Endothelial cell (in vitro differentiated cells): ENCODE data around the gene EIF4G3. TPM values are rescaled to one million over a fixed set of nuclear protein-coding genes. Genes with fewer than 3 reads are reported as not detected.

Experiments
- DNase-seq: peaks from one replicate; pipeline ENCODE4 v3.0.0; 2021; ENCODE audit warnings: low spot score
- H3K27ac Mint-ChIP-seq: one replicate; pipeline ENCODE4 v1.8.0; 2021; ENCODE audit warnings: mixed read lengths, inconsistent platforms; ENCODE audit not compliant: unreplicated experiment
- H3K27me3 Mint-ChIP-seq: one replicate; pipeline ENCODE4 v1.8.0; 2021; ENCODE audit warnings: mild to moderate bottlenecking, moderate library complexity, mixed read lengths, inconsistent platforms; ENCODE audit not compliant: unreplicated experiment
- H3K36me3 Mint-ChIP-seq: one replicate; pipeline ENCODE4 v1.8.0; 2021; ENCODE audit warnings: mild to moderate bottlenecking, low read depth, mixed read lengths, inconsistent platforms; ENCODE audit not compliant: unreplicated experiment
- H3K4me1 Mint-ChIP-seq: one replicate; pipeline ENCODE4 v1.8.0; 2021; ENCODE audit warnings: mild to moderate bottlenecking, mixed read lengths, inconsistent platforms; ENCODE audit not compliant: unreplicated experiment
- H3K4me3 Mint-ChIP-seq: one replicate; pipeline ENCODE4 v1.8.0; 2021; ENCODE audit warnings: mild to moderate bottlenecking, mixed read lengths, inconsistent platforms; ENCODE audit not compliant: unreplicated experiment
- H3K9me3 Mint-ChIP-seq: one replicate; pipeline ENCODE4 v1.8.0; 2021; ENCODE audit warnings: mixed read lengths, inconsistent platforms; ENCODE audit not compliant: unreplicated experiment
- CTCF ChIP-seq: fragments of 200-600 bp; sonication (generic); IDR thresholded peaks from one replicate; pipeline ENCODE4 v1.5.0; 2021; ENCODE audit warnings: antibody characterized with exemption; ENCODE audit not compliant: unreplicated experiment
- total RNA-seq: library from RNA; stranded (reverse); fragmentation: NEBNext Ultra II Directional; extraction: Animal tissue kit (Norgen Biotek cat#: 25700); gene quantifications from one replicate; pipeline ENCODE4 v1.2.1, GENCODE V29; 2021; ENCODE audit not compliant: unreplicated experiment

EIF4G3 gene
- total RNA-seq, 1 donor from 2014 or later, result 87.6 TPM

- DNase-seq, result no peak
- H3K36me3 Mint-ChIP-seq, result peaks cover 14% of the 10 kb centered on the region
- no peak for TF ChIP-seq CTCF
- H3K9me3 Mint-ChIP-seq, result no peaks in the 10 kb centered on the region
- no peak overlapping the region for H3K4me3 Mint-ChIP-seq
- H3K4me1 Mint-ChIP-seq, result peaks cover 20% of the 10 kb centered on the region
- peak overlapping the region; percentile 9 for H3K27ac Mint-ChIP-seq
- peaks cover 2% of the 10 kb centered on the region for H3K27me3 Mint-ChIP-seq
Measured at GRCh38 chr1:21089299-21089698, 87.4 kb downstream of the EIF4G3 start.

DNA sequence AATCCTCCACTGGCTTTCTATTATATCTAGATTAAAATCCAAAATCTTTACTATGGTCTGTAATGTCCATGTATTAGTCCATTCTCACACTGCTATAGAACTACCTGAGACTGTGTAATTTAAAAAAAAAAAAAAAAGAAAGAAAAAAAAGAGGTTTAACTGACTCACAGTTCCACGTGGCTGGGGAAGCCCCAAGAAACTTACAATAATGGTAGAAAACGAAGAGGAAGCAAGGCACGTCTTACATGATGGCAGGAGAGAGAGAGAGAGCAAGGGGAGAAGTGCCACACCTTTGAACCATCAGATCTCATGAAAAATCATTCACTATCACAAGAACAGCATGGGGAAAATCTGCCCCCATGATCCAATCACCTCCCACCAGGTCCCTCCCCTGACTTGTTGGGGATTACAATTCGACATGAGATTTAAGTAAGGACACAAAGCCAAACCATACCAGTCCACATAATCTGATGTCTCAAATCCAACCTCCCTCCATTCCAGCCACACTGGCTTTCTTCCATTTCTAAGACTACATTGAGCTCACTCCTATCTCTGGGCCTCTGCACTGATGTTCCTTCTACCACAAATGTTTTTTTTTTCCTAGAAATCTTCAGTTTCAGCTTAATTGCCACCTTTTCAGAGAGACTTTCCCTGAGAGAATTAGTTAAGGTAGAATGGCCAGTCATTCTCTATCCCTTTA is 92.4 kb downstream of the EIF4G3 start:
- TF ChIP-seq CTCF, result no peak
- H3K4me1 Mint-ChIP-seq, result peaks cover 7% of the 10 kb centered on the region
- H3K27me3 Mint-ChIP-seq, result peaks cover 3% of the 10 kb centered on the region
- no peak overlapping the region for H3K4me3 Mint-ChIP-seq
- DNase-seq, result no peak
- no peaks in the 10 kb centered on the region for H3K9me3 Mint-ChIP-seq
- peaks cover 10% of the 10 kb centered on the region for H3K36me3 Mint-ChIP-seq
- no peak overlapping the region for H3K27ac Mint-ChIP-seq

DNA sequence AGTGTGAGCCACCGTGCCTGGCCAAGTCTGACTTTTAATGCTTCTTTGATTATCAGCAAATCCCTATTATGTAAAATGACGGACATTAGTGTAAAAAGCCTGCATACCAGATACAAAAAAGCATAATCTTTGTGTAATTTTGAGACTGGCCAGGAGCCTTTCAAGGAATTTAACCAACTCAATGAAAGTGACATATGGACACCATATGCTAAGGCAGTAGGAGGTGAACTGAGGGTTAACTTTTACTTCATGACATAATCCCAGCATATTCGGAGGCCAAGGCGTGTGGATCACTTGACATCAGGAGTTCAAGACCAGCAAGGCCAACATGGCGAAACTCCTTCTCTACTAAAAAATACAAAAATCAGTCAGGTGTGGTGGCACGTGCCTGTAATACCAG is 94.6 kb downstream of the EIF4G3 start:
- Mint-ChIP-seq H3K9me3 (no peaks in the 10 kb centered on the region), H3K4me3 (no peak overlapping the region), H3K27me3 (peaks cover 3% of the 10 kb centered on the region), H3K36me3 (peaks cover 10% of the 10 kb centered on the region), H3K27ac (peak overlapping the region; percentile 67), H3K4me1 (peaks cover 10% of the 10 kb centered on the region)
- no peak for TF ChIP-seq CTCF
- DNase-seq, result no peak

DNA sequence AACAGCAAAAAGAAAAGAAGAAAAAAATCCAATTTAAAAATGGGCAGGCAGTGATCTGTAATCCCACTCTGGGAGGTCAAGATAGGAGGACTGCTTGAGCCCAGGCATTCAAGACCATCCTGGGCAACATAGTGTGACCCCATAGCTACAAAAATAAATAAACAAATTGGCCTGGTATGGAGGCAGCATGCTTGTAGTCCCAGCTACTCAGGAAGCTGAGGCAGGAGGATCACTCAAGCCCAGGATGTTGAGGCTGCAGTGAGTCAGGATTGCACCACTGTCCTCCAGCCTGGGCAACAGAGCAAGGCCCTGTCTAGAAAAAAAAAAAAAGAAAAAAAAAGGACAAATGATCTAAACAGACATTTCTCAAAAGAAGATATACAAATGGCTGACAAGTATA is 99.6 kb downstream of the EIF4G3 start:
- DNase-seq, result no peak
- Mint-ChIP-seq H3K27me3 (no peaks in the 10 kb centered on the region), H3K27ac (peak overlapping the region; percentile 59), H3K4me1 (peaks cover 19% of the 10 kb centered on the region), H3K4me3 (peak overlapping the region; percentile 39), H3K9me3 (no peaks in the 10 kb centered on the region), H3K36me3 (peaks cover 3% of the 10 kb centered on the region)
- TF ChIP-seq CTCF, result no peak

DNA sequence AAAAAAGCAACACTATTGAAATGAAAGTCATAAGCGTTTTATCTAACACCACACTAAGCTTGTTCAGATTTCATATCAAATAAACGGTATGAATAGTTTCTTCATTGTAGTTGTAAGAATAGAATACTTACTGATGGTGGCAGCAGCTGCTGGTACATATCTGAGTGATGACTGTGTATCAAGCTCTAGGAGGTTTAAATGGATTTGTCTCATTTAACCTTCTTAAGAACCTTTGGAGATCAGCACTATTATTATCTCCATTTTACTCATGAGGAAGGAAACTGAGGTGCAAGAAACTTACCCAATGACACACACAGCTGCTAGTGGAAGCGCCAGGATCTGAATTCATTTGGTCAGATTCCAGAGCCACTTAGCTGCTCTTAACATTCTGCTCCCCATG is 104.0 kb downstream of the EIF4G3 start:
- Mint-ChIP-seq H3K27ac (peak overlapping the region; percentile 30), H3K9me3 (no peaks in the 10 kb centered on the region), H3K27me3 (no peaks in the 10 kb centered on the region), H3K4me1 (peaks cover 28% of the 10 kb centered on the region), H3K36me3 (peaks cover 3% of the 10 kb centered on the region), H3K4me3 (no peak overlapping the region)
- TF ChIP-seq CTCF, result no peak
- DNase-seq, result no peak
